Body of pancreas (tissue), 4 donors: ENCODE data around the gene TCFL5.

Source experiments
- CTCF ChIP-seq, 7 experiments: fragments of 450-650 bp in 4 of 7; fragments of 200-600 bp in 3 of 7; sonication (generic) in 3 of 7; IDR thresholded peaks; one replicate each; pipeline ENCODE4 v1.5.1; 2016 to 2019; ENCODE audit warnings: antibody characterized with exemption in 7 of 7
- POLR2A ChIP-seq, 3 donors: fragments of 450-650 bp; IDR thresholded peaks; one replicate each; pipeline ENCODE4 v1.6.1; 2016; ENCODE audit warnings: antibody characterized with exemption in 3 of 3, mild to moderate bottlenecking in 2 of 3

- TF ChIP-seq CTCF (IDR thresholded peaks at IDR 0.05) (no peak), POLR2A (IDR thresholded peaks at IDR 0.05) (no peak)
Measured at GRCh38 chr20:62896526-62896925, 34.9 kb upstream of the TCFL5 start.
